ENCODE results near the gene HPF1. TPM values are rescaled to one million over a fixed set of nuclear protein-coding genes. Genes with fewer than 3 reads are reported as not detected.

Gene HPF1
- total and polyA plus RNA-seq, 2 of the 8 experiments (the other 6 are each of a cell fraction or from before 2014, with no cell fraction given): 14.1 to 32.5 TPM

DNA sequence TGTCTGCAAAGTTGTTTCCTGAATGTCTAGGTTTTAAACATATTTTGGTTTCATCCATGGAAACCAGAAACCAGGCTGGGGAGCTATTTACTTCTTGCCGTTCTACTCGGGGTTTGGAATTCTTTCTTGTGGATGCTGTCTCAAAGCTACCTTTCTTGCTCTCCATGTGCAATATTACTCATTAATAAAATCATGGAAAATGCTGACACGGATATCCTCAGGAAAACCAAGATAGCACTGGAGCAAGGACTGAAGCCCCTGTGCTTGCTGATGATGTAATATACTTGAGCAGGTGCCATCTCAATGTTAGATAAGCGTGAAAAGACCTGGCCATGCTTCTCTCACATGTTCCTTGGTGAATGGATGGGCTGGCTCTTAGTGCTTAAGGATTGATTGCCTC, 41.5 kb upstream of the HPF1 start:
- no peak overlapping the region for H2BK15ac ChIP-seq (ENCODE audit: low read length)
- no peak overlapping the region for H3K4me3 ChIP-seq (ENCODE audit: extremely low read depth in 1 of 4, insufficient read depth in 2 of 4, low read depth in 3 of 4, low read length in 4 of 4)
- H2BK20ac ChIP-seq (ENCODE audit: low read length): no peak overlapping the region
- no peaks in the 10 kb centered on the region for H3K27me3 ChIP-seq (replicated peaks in 1 of 4; ENCODE audit: control insufficient read depth in 3 of 4, extremely low read depth in 1 of 4, insufficient read depth in 3 of 4, low read length in 3 of 4)
- ChIA-PET POLR2A (ENCODE audit: partially characterized antibody) (no interaction called here), CTCF (ENCODE audit: partially characterized antibody) (interaction anchor here (1.5 to 3.5 kb wide), 3 partner anchors 11 to 251 kb away, joined by 3 to 17 read pairs (median 7); no protein-coding TSS in a partner anchor)
- H3K18ac ChIP-seq (ENCODE audit: extremely low read depth, low read length): no peak overlapping the region
- no peak overlapping the region for H3K23ac ChIP-seq (ENCODE audit: insufficient read length)
- WGBS, 2 experiments (ENCODE audit: extremely low coverage in 1 of 2, insufficient coverage in 1 of 2, insufficient read length in 1 of 2, insufficient replicate concordance in 2 of 2, low coverage in 1 of 2, low lambda C conversion rate in 2 of 2, missing lambda C conversion rate in 1 of 2): 93% methylated on average over 4 of the region's 4 CpGs; no CpG with 5 or more reads in 1 of the 2 experiments
- no peak overlapping the region for H2BK5ac ChIP-seq (ENCODE audit: low read depth, low read length)
- no peak for FAIRE-seq
- no peak overlapping the region for H3K9ac ChIP-seq (replicated peaks in 1 of 4; ENCODE audit: extremely low read depth in 1 of 4, low read depth in 3 of 4, low read length in 3 of 4)
- H2BK12ac ChIP-seq (ENCODE audit: low read depth, low read length): no peak overlapping the region
- no peak for TF ChIP-seq TAF1 (IDR thresholded peaks at IDR 0.05; ENCODE audit: low read depth, low read length)
- no peak for TF ChIP-seq SIX5 (IDR thresholded peaks at IDR 0.05; ENCODE audit: low read depth, low read length)
- no peak for TF ChIP-seq RFX5 (IDR thresholded peaks at IDR 0.05; ENCODE audit: borderline replicate concordance, low read depth, low read length)
- TF ChIP-seq YY1 (IDR thresholded peaks at IDR 0.05; ENCODE audit: low read depth, low read length): no peak
- no peak for TF ChIP-seq EGR1 (IDR thresholded peaks at IDR 0.05; ENCODE audit: borderline replicate concordance, low read depth, low read length)
- TF ChIP-seq BCL11A (IDR thresholded peaks at IDR 0.05; ENCODE audit: low read depth in 2 of 2, low read length in 2 of 2): no peak
- no peak for TF ChIP-seq JUN (IDR thresholded peaks at IDR 0.05; ENCODE audit: low read depth, low read length)
- TF ChIP-seq, protein P1, sequence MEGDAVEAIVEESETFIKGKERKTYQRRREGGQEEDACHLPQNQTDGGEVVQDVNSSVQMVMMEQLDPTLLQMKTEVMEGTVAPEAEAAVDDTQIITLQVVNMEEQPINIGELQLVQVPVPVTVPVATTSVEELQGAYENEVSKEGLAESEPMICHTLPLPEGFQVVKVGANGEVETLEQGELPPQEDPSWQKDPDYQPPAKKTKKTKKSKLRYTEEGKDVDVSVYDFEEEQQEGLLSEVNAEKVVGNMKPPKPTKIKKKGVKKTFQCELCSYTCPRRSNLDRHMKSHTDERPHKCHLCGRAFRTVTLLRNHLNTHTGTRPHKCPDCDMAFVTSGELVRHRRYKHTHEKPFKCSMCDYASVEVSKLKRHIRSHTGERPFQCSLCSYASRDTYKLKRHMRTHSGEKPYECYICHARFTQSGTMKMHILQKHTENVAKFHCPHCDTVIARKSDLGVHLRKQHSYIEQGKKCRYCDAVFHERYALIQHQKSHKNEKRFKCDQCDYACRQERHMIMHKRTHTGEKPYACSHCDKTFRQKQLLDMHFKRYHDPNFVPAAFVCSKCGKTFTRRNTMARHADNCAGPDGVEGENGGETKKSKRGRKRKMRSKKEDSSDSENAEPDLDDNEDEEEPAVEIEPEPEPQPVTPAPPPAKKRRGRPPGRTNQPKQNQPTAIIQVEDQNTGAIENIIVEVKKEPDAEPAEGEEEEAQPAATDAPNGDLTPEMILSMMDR (IDR thresholded peaks at IDR 0.05; ENCODE audit: control extremely low read depth in 1 of 3, insufficient read depth in 1 of 3, low read depth in 1 of 3, low read length in 3 of 3): no peak
- no peak for TF ChIP-seq SAP30 (IDR thresholded peaks at IDR 0.05; ENCODE audit: insufficient read depth, insufficient replicate concordance, low read length)
- TF ChIP-seq CBX8 (IDR thresholded peaks at IDR 0.05; ENCODE audit: borderline replicate concordance, low read depth, low read length): no peak
- no peak for TF ChIP-seq FOSL1 (IDR thresholded peaks at IDR 0.05; ENCODE audit: insufficient read depth, low read depth, low read length)
- TF ChIP-seq SP2 (IDR thresholded peaks at IDR 0.05; ENCODE audit: low read length): no peak
- no peak overlapping the region for H4K5ac ChIP-seq (ENCODE audit: insufficient read length, low read depth, low read length)
- no peak overlapping the region for H2BK120ac ChIP-seq (replicated peaks; ENCODE audit: low read depth, low read length)
- no peak overlapping the region for H3K56ac ChIP-seq (replicated peaks; ENCODE audit: insufficient read length, low read depth, low read length)
- H3K79me1 ChIP-seq (ENCODE audit: low read depth, low read length): no peaks in the 10 kb centered on the region
- H2AFZ ChIP-seq (ENCODE audit: low read length): no peak overlapping the region
- no peaks in the 10 kb centered on the region for H3K9me3 ChIP-seq (ENCODE audit: insufficient read depth in 2 of 2, low read depth in 1 of 2, low read length in 1 of 2)
- H3K23me2 ChIP-seq (ENCODE audit: low read depth, low read length): 0 out of 2 replicates have a peak, but pooled peaks cover 1% of the 10 kb centered on the region
- H3K4ac ChIP-seq (replicated peaks; ENCODE audit: insufficient read length, low read depth, low read length): no peak overlapping the region
- H3K4me1 ChIP-seq (replicated peaks in 1 of 4; ENCODE audit: control insufficient read depth in 3 of 4, insufficient read depth in 4 of 4, low read length in 3 of 4): no peaks in the 10 kb centered on the region
- H3K36me3 ChIP-seq (ENCODE audit: control insufficient read depth in 2 of 4, insufficient read depth in 4 of 4, low read length in 3 of 4): no peaks in the 10 kb centered on the region
- no peak overlapping the region for H3K14ac ChIP-seq (ENCODE audit: insufficient read length)
- H4K8ac ChIP-seq (ENCODE audit: extremely low read depth, insufficient read depth, low read length): no peak overlapping the region
- H3K27ac ChIP-seq (ENCODE audit: low read depth, low read length): no peak overlapping the region
- no peaks in the 10 kb centered on the region for H4K20me1 ChIP-seq (replicated peaks in 1 of 2; ENCODE audit: control insufficient read depth in 1 of 2, insufficient read depth in 2 of 2, low read length in 2 of 2)
- no peaks in the 10 kb centered on the region for H3K79me2 ChIP-seq (ENCODE audit: control insufficient read depth in 1 of 2, insufficient read depth in 2 of 2, low read length in 2 of 2)
- no peak overlapping the region for H4K91ac ChIP-seq (replicated peaks; ENCODE audit: insufficient read length, low read length)
- DNase-seq (ENCODE audit: low read depth in 1 of 2, low spot score in 2 of 2): no peak
- H2AK5ac ChIP-seq (ENCODE audit: low read depth, low read length): no peak overlapping the region
- no peak overlapping the region for H3K4me2 ChIP-seq (ENCODE audit: insufficient read depth in 1 of 2, low read depth in 2 of 2, low read length in 2 of 2)
